Gastrocnemius medialis (tissue), 4 donors: ENCODE data around the gene CEP112.

Experiments used
- CTCF ChIP-seq, 5 experiments: fragments of 450-650 bp in 3 of 5; fragments of 200-600 bp in 2 of 5; sonication (generic) in 2 of 5; IDR thresholded peaks in 4 of 5; conservative IDR thresholded peaks in 1 of 5; 1 replicate in 4 of 5; 2 replicates in 1 of 5; pipeline ENCODE4 v1.5.1; 2016 to 2019; ENCODE audit warnings: antibody characterized with exemption in 5 of 5, mild to moderate bottlenecking in 3 of 5, moderate library complexity in 3 of 5
- POLR2A ChIP-seq, 2 donors: fragments of 450-650 bp; IDR thresholded peaks; one replicate each; pipeline ENCODE4 v1.6.1; 2017; ENCODE audit warnings: antibody characterized with exemption in 2 of 2, mild to moderate bottlenecking in 2 of 2, moderate library complexity in 2 of 2

DNA sequence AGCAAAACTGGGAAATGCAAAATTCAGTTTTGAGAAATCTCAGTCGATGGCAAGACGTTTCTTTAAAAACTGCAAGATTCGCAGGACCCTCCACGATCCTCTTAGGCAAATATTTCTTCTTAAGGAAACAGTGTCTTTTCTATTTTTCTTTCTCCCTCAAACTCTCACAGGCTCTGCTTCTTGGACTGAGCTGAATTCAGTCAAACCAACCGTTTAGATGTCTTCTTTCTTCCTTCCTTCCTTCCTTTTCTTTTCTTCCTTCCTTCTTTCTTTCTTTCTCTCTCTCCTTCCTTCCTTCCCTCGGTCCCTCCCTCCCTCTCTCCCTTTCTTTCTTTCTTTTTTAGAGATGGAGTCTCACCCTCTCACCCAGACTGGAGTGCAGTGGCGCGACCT lies 563.3 kb downstream of the CEP112 start:
- no peak for TF ChIP-seq CTCF (IDR thresholded peaks at IDR 0.05 in 4 of 5, conservative IDR thresholded peaks at IDR 0.05 in 1 of 5)
- TF ChIP-seq POLR2A (IDR thresholded peaks at IDR 0.05) = no peak
